Left renal cortex interstitium (tissue), 4 donors: ENCODE measurements around the gene SURF2. TPM values are rescaled to one million over a fixed set of nuclear protein-coding genes. Genes with fewer than 3 reads are reported as not detected.

ENCODE experiments used
- DNase-seq, 4 donors: peaks; one replicate each; pipeline ENCODE4 v3.0.0-alpha.2; 2013; ENCODE audit warnings: low read depth in 4 of 4, low spot score in 2 of 4, missing footprints in 1 of 4
- polyA plus RNA-seq, 4 donors: library from polyadenylated mRNA; unstranded; fragments of 120-200 nt; gene quantifications; one replicate each; pipeline ENCODE4 v1.2.1, GENCODE V29; 2013; ENCODE audit not compliant: insufficient read length in 4 of 4

The SURF2 gene
- polyA plus RNA-seq, 4 donors = 21.6 to 28.6 (median 24.5) TPM

DNA sequence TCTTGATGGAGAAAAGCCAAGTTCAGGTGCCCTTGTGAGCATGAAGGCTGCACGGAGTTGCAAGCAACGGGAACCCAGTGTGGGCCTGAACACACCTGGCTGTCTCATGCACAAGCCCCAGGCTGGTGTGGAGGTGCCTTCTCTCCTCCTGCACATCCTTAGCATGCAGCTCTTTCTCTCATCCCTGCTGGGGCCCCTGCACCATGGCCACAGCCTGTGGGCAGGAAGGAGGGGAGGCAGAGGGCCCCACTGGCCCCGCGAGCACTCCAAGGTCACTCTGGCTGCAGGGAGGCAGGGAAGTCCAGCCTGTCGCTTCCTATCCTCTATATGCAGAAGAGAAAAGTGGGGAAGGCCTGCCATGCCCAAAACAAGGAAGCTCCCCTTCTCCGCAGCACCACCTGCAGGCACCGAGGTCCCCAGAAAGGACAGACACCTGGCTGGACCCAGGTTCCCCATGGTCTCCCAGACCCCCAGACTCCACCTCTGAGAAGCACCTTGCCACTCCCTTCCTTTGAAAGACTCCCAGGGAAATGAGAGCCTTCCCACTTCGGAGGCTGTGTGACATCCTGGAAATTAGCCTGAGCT, 38.4 kb downstream of the SURF2 start:
- no peak for DNase-seq

DNA sequence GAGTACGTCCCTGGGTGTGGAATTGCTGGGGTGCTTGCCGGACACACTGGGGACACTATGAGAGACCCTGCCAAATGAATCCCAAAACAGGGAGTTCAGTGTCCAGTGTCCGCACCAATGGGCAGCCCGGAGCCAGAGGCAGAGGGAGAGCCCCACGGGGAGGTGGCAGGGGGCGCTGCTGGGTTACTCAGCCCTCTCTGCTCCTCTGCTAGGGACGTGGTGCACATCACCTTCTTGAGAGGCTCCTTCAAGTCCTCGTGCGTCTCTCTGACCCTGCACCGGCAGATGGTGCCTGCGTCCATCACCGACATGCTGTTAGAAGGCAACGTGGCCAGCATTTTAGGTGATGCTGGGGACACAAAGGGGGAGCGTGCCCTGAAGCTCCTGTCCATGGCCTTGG, 40.6 kb downstream of the SURF2 start:
- no peak for DNase-seq

DNA sequence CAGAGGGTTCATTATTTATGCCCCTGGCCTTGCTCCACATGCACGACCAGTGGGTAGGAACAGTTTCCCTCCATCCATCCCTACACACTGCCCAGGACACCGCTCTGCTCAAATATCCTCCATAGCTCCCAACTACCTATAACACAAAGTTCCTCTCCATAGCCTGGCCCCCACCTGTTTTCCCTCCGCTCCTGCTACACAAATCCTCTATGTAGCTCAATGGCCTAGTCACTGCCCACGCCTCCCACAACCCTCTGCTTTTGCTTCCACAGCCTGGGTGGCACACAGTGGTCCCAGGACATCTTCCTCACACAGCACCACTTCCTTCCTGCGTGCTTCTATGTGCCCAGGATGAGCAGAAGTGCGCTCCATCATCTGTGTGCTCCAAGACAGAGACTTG, 41.0 kb downstream of the SURF2 start:
- DNase-seq = no peak

DNA sequence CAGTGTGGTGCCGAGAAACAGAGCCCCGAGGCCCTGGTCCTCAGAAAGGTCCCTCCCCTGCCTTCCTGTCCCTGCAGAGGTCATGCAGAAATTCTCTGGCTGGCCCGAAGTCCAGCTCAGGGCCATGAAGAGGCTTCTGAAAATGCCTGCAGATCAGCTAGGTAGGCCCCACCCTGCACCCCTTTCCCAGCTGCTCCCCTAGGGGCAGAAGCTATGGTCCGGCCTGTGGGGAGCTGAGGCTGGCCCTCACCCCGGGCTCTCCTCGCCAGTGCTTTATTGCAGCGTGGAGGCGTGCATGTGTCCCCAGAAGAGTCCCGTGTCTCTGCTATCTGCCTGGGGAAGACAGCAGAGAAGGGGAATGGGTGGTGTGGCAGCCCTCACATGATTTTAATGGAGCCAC, 41.5 kb downstream of the SURF2 start:
- no peak for DNase-seq

DNA sequence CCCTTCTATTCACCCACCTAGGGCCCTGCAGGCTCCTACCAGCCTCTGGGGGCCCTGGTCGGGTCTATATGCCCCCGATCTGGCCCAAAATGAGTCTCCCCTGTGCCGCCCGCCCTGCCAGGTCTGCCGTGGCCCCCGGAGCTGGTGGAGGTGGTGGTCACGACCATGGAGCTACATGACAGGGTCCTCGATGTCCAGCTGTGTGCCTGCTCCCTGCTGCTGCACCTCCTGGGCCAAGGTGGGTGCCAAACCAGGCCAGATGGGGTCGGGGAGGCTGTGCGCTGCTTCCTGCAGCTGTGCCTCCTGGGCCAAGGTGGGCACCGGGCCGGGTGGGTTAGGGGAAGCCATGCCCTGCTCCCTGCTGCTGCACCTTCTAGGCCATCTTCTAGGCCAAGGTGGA, 43.9 kb downstream of the SURF2 start:
- DNase-seq = no peak

DNA sequence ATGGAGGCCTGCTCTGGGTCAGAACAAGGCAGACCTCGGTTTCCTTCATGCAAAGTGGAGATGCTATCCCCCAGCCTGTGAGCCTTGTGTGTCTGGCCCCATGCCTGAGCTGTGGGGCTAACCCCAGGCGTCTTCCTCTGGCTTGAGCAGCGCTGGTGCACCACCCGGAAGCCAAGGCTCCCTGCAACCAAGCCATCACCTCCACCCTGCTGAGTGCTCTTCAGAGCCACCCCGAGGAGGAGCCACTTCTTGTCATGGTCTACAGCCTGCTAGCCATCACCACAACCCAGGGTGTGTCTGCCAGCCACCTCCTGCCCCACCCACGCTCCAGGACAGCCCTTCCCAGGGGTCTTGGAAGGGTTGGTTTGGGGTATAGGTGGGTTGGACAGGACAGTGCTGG, 45.2 kb downstream of the SURF2 start:
- no peak for DNase-seq

DNA sequence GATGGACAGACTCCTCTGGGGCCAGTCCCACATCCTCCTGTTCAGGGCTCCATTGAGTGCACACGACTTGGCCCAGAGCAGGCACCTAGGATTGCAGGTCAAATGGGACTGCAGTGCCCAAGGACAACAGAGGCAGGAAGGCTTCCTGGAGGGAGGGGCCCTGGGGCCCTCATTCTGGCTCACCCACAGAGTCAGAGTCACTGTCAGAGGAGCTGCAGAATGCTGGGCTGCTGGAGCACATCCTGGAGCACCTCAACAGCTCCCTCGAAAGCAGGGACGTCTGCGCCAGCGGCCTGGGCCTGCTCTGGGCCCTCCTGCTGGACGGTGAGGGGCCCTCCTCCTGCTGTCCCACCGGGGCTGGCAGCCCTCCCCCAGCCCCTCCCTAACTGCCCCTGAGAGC, 46.3 kb downstream of the SURF2 start:
- no peak for DNase-seq

DNA sequence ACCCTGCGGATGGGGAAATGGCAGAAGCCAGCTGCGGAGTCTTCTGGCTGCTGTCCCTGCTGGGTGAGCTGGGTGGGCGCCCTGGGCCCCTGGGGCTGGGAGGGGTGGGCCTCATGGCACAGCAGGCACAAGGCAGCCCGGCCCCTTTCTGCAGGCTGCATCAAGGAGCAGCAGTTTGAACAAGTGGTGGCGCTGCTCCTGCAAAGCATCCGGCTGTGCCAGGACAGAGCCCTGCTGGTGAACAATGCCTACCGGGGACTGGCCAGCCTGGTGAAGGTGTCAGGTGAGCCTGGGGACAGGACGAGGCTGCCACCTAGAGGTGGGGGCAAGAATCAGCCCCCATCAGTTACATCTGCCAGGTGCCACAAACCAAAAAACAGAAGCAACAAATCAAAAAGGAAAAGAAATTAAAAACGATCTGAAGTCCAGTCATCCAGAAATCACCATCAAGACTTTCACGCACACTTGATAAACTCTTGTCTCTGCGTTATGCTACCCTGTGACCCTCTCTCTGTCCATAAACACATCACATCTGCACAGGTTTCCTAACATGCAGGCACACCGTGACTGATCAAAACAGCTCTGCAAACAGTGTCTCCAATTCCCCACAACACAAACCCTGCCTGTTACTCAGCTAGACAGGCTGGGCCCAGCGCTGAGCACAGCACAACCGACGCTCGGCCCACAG, 47.6 kb downstream of the SURF2 start:
- no peak for DNase-seq

DNA sequence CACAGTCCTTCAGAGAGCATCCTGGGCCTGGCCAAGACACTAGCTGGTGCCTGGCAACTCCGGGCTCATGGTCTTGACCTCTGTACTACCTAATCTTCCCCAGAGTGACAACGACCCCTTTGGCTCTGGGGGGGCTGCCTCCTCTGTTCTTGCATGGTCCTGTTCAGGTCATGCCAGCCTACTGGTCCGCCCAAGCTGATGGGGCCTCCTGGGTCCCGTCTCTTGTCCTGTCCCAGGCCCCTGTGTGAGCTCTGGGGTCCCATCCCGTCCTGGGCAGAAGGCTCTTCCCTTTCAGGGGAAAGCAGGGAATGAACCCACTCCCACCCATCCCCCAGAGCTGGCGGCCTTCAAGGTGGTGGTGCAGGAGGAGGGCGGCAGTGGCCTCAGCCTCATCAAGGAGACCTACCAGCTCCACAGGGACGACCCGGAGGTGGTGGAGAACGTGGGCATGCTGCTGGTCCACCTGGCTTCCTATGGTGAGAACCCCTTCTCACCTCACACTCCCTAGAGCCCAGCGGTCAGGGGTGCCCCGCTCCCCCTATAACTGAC, 48.2 kb downstream of the SURF2 start:
- DNase-seq = no peak

DNA sequence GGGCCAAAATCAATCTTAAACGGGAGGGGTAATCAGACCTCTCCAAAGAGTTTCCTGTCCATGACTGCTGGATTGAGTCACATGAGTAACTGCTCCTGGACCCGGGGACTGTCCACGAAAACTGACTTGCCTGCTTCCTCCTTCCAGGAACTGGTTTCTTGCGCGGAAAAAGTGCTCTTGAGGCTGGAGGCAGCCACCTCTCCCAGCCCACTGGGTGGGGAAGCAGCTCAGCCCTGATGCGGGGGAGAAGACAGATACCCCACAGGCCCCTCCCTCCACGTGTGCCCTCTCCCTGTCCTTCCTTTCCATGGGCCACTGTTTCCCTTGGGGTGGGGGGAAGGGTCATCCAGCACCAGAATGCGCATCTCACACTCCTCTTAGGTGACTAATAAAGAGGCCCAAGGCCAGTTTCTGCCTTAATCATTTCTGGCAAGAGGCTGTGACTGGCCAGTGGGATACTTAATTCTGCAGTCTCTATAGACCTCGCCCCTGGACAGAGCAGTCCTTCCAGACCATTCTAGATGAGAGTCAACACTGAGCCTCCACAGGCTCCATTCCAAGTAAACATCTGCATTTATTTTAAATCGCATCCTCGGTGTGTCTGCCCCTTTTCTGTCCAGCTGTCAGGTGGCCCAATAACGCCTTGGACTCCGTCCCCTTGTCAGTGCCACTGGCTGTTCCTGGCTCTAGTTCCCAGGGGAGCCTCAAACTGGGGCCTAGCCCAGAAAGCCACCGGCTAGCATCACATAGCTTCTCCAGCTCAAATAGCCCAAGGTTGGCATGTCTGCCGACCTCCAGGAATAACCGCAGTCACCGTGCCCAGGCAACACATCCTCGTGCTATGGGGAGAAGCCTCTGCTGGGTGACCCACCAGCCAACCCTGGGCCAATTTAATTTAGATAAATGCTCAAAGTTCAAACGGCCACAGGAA, 49.4 kb downstream of the SURF2 start:
- DNase-seq = no peak

DNA sequence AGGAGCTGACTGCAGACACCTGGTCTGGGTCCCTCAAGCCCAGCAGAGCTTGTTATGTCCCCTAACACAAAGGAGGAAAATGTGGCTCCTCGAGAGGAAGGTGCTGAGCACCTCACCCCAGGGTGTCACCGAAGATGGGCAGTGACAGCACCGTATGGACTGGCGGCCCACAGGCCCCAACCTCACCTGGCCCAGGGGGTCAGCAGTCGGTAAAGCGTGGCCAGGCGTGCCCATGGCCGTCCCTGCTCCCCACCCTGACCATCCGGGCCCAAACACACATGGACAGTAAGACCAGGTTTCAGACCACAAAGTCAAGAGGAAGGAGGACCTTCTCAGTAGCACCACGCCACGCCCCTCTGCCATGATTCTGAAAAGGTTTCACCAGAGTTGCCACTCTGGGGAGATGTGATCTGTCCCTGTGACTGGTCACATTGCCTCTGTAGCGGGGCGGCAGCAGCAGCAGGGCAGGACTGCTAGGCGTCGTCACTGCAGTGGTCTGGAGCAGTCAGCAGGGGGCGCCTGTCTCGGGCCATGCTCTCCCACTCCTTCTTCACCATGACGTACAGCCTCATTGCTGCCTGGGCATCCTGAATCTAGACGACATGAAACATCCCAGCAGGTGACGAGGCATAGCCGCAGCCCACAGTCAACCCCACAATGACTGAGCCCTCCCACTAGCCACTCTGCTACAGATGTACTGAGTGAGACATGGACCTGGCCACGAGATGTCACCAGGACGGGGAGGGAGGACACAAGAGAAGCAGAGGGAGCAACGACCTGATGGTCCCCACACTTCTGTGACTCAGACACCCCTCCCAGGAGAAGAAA, 50.3 kb downstream of the SURF2 start:
- no peak for DNase-seq

DNA sequence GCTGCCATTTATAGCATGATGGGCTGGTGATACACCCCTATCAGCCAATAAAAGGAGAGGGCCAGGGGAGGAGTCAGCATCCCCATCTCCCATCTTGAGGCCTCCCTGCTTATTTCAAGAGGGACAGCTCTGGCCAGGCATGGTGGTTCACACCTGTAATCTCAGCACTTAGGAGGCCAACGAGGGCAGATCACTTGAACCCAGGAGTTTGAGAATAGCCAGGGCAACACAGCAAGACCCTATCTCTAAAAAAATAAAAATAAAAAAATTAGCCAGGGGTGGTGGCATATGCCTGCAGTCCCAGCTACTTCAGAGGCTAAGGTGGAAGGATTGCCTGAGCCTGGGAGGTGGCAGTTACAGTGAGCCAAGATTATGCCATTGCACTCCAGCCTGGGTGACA, 51.7 kb downstream of the SURF2 start:
- DNase-seq = no peak

Other genes starting within 250 kb of the SURF2 start
- gene RALGDS, start 235.3 kb upstream of the SURF2 start, polyA plus RNA-seq = 10 to 100 TPM; 32.2 to 47.1 (median 33.5) TPM
- gene GBGT1, start 192.6 kb upstream of the SURF2 start, polyA plus RNA-seq = 1 to 10 TPM; 1.9 to 3.1 (median 2.8) TPM
- under 1 TPM in 3 of 4 donors, not detected in 1; 0.17 to 0.28 (median 0.22) TPM for gene OBP2B, start 147.3 kb upstream of the SURF2 start, polyA plus RNA-seq
- 10 to 100 TPM; 13.2 to 32.8 (median 18.4) TPM for gene ABO, start 81.3 kb upstream of the SURF2 start, polyA plus RNA-seq
- gene SURF6, start 20.4 kb upstream of the SURF2 start, polyA plus RNA-seq = 10 to 100 TPM; 27.2 to 38.2 (median 32.2) TPM
- 10 to 100 TPM; 25.7 to 34.8 (median 30.6) TPM for gene MED22, start 8.4 kb upstream of the SURF2 start, polyA plus RNA-seq
- 1,000 to 10,000 TPM; 2,281 to 2,842 (median 2,604) TPM for gene RPL7A, start 8.3 kb upstream of the SURF2 start, polyA plus RNA-seq
- gene SURF1, start 63 bp upstream of the SURF2 start, polyA plus RNA-seq = 10 to 100 TPM; 34.5 to 46.9 (median 43.5) TPM
- 100 to 1,000 TPM; 161 to 180 (median 171) TPM for gene SURF4, start 19.5 kb downstream of the SURF2 start, polyA plus RNA-seq
- gene STKLD1, start 19.8 kb downstream of the SURF2 start, polyA plus RNA-seq = 1 to 10 TPM; 3.1 to 6.4 (median 4.8) TPM
- gene REXO4, start 61.5 kb downstream of the SURF2 start, polyA plus RNA-seq = 10 to 100 TPM; 27.7 to 33.4 (median 32.5) TPM
- 10 to 100 TPM in 2 of 4 donors, 1 to 10 TPM in 2; 6.1 to 14.4 (median 11.7) TPM for gene ADAMTS13, start 65.8 kb downstream of the SURF2 start, polyA plus RNA-seq
- 10 to 100 TPM; 24.9 to 40.7 (median 33.4) TPM for gene CACFD1, start 103.4 kb downstream of the SURF2 start, polyA plus RNA-seq
- 1 to 10 TPM in 3 of 4 donors, under 1 TPM in 1; 0.93 to 1.7 (median 1.7) TPM for gene SLC2A6, start 122.5 kb downstream of the SURF2 start, polyA plus RNA-seq
- not detected for gene MYMK, start 168.4 kb downstream of the SURF2 start, polyA plus RNA-seq
- gene ADAMTSL2, start 178.2 kb downstream of the SURF2 start, polyA plus RNA-seq = 1 to 10 TPM; 1.5 to 2.8 (median 2.2) TPM